SKM-1 (cell line): Measurements from ENCODE around the gene FBXL20.

Experiments
- DNase-seq: peaks from one replicate; lab custom pipeline; 2025; ENCODE audit not compliant: unreplicated experiment; lab: John Stamatoyannopoulos, UW

Gene FBXL20

DNA sequence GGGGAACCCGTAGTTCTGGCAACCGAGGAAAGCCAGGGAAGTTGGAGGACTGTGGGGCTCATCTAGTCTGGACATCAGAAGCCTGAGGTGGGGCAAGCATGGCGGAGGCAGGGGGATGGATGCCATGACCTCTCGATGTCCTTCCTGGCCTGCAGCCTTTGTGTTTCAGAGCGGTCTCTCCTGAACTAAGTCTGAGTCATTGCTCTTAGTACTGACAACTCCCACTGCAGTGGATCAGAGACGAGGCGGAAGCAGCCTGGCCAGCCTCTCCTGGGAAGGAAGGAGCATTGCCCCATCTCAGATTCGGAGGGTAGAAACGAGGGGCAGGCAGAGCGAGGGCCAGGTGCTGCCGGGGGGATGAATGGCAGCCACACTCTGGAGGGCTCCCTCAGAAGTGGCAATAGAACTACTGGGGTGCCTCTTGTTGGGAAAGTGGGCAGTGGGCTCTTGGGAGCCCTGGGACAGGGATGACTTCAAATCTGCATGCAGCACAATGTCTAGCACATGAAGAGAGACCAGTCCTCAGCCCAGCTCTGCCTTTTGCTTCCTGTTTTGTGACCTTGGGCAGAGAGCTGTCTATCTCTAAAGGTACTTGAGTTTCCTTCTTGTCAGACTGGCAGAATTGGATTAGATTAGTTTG lies 172.0 kb downstream of the FBXL20 start:
- DNase-seq = no peak

- no peak for DNase-seq
These were observed 174.0 kb downstream of the FBXL20 start for GRCh38 chr17:39227364-39227919.

- DNase-seq = no peak
These were observed 175.3 kb downstream of the FBXL20 start for GRCh38 chr17:39225959-39226683.

DNA sequence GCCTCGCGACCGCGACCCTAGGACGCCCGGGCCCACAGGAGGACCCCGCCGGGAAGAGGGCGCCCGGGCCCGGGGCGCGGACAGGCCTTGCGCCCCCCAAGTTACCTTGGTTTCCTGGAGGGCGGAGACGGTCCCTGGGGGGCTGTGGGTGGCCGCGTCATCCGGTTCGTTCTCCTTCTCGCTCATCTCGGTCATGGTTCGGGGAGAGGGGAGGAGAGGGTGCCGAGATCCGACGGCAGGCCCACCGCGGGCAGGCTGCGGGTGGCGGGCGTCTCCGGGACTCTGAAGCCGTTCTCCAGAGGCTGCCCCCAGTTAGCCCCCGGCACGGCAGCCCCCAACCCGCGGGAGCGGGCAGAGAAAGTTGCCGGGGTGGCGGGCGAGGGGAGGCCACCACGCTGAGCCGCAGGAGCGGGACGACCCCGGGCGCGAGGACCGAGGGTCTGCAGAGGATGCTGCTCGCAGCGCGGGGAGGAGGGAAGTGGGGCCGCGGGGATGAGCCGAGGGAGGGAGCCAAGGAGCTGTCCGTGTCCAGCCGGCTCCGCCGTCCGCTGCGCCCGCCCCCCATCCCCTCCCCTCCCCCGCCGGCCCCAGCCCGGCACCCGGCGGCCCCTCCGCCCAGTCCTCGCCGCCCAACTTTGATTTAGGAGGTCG lies 176.0 kb downstream of the FBXL20 start, which contains the start of gene STAC2:
Gene STAC2 (minus strand): TSS at position 638 of the 651 bp plus-strand sequence. CDS start 443 bp downstream, at position 195.
- no peak for DNase-seq

- DNase-seq = no peak
These were observed 176.6 kb downstream of the FBXL20 start for GRCh38 chr17:39224778-39225307.

- no peak for DNase-seq
These were observed 177.3 kb downstream of the FBXL20 start for GRCh38 chr17:39223907-39224777.

- no peak for DNase-seq
These were observed 178.3 kb downstream of the FBXL20 start for GRCh38 chr17:39222866-39223834.

- no peak for DNase-seq
These were observed 179.3 kb downstream of the FBXL20 start for GRCh38 chr17:39222151-39222550.

GRCh38 chr17:39221572-39221971 lies 179.9 kb downstream of the FBXL20 start:
- DNase-seq = no peak

DNA sequence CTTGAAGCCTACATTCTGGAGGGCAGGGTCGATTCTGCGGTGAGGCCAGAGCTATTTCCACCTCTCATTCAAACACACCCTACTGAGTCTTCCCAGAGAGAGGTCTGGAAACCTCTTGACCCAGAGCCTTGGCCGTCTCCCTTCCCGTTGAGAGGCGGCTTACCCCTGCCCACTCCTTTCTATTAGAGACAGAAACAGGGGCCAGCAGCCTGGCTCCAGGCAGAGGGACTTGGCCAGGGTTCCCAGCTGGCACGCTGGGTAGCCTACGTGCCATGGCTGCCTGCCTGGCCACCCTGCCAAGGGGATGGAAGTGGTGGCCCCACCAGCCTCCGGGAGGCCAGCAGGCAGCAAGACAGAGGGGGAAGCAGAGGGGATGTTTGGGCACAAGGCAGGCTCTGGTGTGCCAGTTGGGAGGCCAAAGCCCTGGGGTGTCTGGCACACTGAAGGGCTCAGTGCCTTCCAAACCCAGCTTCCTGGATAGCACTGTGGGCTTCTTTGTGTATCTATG lies 181.7 kb downstream of the FBXL20 start:
- DNase-seq = no peak

GRCh38 chr17:39218906-39219305 lies 182.5 kb downstream of the FBXL20 start:
- no peak for DNase-seq

GRCh38 chr17:39217734-39218369 lies 183.6 kb downstream of the FBXL20 start:
- DNase-seq = no peak

GRCh38 chr17:39213852-39214251 lies 187.6 kb downstream of the FBXL20 start:
- no peak for DNase-seq

- no peak for DNase-seq
These were observed 188.5 kb downstream of the FBXL20 start for GRCh38 chr17:39212841-39213480.

GRCh38 chr17:39212195-39212810 lies 189.1 kb downstream of the FBXL20 start:
- DNase-seq = no peak

DNA sequence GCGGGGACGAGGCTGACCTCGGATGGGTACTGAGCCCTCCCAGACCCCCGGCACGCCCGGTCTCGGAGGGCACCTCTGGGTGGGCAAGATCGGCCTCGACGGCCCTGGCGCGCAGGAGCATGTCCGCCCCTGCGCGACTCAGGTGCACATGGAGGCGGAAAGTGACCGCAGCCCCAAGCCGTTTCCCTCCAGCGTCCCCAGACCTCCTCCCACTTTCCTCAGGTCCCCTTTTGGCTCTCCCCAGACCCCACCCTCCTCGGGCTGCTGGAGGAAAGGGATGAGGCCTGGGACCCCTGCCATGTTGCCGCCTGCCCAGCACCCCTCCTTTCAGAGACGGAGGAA lies 191.4 kb downstream of the FBXL20 start:
- DNase-seq = no peak

- no peak for DNase-seq
These were observed 191.9 kb downstream of the FBXL20 start for GRCh38 chr17:39209317-39210092.
